Ishikawa (cell line): ENCODE measurements around the gene CEP112.

Experiments used
- CEBPB ChIP-seq: IDR thresholded peaks from 2 replicates; pipeline ENCODE4 v1.6.1; 2012
- CREB1 ChIP-seq: IDR thresholded peaks from 2 replicates; pipeline ENCODE4 v1.6.1; 2012; ENCODE audit warnings: low read depth
- EGR1 ChIP-seq: IDR thresholded peaks from 2 replicates; pipeline ENCODE4 v1.6.1; 2012
- EP300 ChIP-seq: IDR thresholded peaks from 2 replicates; pipeline ENCODE4 v1.6.1; 2012; ENCODE audit warnings: borderline replicate concordance
- FOXM1 ChIP-seq: IDR thresholded peaks from 2 replicates; pipeline ENCODE4 v1.6.1; 2012; ENCODE audit warnings: low read depth, borderline replicate concordance
- MAX ChIP-seq: IDR thresholded peaks from 2 replicates; pipeline ENCODE4 v1.6.1; 2012
- NFIC ChIP-seq: IDR thresholded peaks from 2 replicates; pipeline ENCODE4 v1.6.1; 2012
- RAD21 ChIP-seq: IDR thresholded peaks from 2 replicates; pipeline ENCODE4 v1.6.1; 2012; ENCODE audit warnings: low read depth
- REST ChIP-seq: IDR thresholded peaks from 2 replicates; pipeline ENCODE4 v1.6.1; 2012; ENCODE audit warnings: low read depth, mild to moderate bottlenecking
- TAF1 ChIP-seq: IDR thresholded peaks from 2 replicates; pipeline ENCODE4 v1.6.1; 2012; ENCODE audit warnings: low read depth, mild to moderate bottlenecking
- TCF12 ChIP-seq: IDR thresholded peaks from 2 replicates; pipeline ENCODE4 v1.6.1; 2012; ENCODE audit warnings: low read depth
- TEAD4 ChIP-seq: IDR thresholded peaks from 2 replicates; pipeline ENCODE4 v1.6.1; 2012
- USF1 ChIP-seq: IDR thresholded peaks from 2 replicates; pipeline ENCODE4 v1.6.1; 2012
- YY1 ChIP-seq: IDR thresholded peaks from 2 replicates; pipeline ENCODE4 v1.6.1; 2012; ENCODE audit warnings: low read depth
- ZBTB7A ChIP-seq: IDR thresholded peaks from 2 replicates; pipeline ENCODE4 v1.6.1; 2012; ENCODE audit warnings: low read depth

CEP112 gene

GRCh38 chr17:66038125-66038524 is 153.8 kb downstream of the CEP112 start:
- TF ChIP-seq YY1 (no peak), CEBPB (no peak), TAF1 (no peak), RAD21 (no peak), EP300 (no peak), TCF12 (no peak), REST (no peak), MAX (no peak), CREB1 (no peak), NFIC (no peak), USF1 (no peak), FOXM1 (no peak), TEAD4 (no peak), ZBTB7A (no peak)

GRCh38 chr17:66037221-66037620 is 154.7 kb downstream of the CEP112 start:
- no peak for TF ChIP-seq MAX
- no peak for TF ChIP-seq CEBPB
- TF ChIP-seq TCF12 = no peak
- TF ChIP-seq TAF1 = no peak
- no peak for TF ChIP-seq ZBTB7A
- no peak for TF ChIP-seq YY1

- no peak for TF ChIP-seq EP300
Observed at GRCh38 chr17:66032082-66032712, 159.7 kb downstream of the CEP112 start.

- TF ChIP-seq CREB1 = no peak
- TF ChIP-seq RAD21 = no peak
- no peak for TF ChIP-seq NFIC
- TF ChIP-seq EGR1 = no peak
- TF ChIP-seq MAX = no peak
- TF ChIP-seq FOXM1 = no peak
- TF ChIP-seq CEBPB = no peak
- TF ChIP-seq ZBTB7A = no peak
- TF ChIP-seq YY1 = no peak
- TF ChIP-seq TAF1 = no peak
- no peak for TF ChIP-seq TEAD4
- no peak for TF ChIP-seq REST
- no peak for TF ChIP-seq EP300
Observed at GRCh38 chr17:66025551-66025950, 166.4 kb downstream of the CEP112 start.

- TF ChIP-seq YY1 (no peak), ZBTB7A (no peak)
Observed at GRCh38 chr17:66021757-66022156, 170.2 kb downstream of the CEP112 start.

- TF ChIP-seq CREB1 (no peak), TCF12 (no peak), FOXM1 (no peak), TEAD4 (no peak), ZBTB7A (no peak), EGR1 (no peak), CEBPB (no peak), NFIC (no peak), EP300 (no peak), USF1 (no peak)
Observed at GRCh38 chr17:66018786-66019185, 173.1 kb downstream of the CEP112 start.

GRCh38 chr17:66016231-66016630 is 175.7 kb downstream of the CEP112 start:
- TF ChIP-seq CREB1 (no peak), ZBTB7A (no peak), RAD21 (no peak), EGR1 (no peak)
